Midbrain (tissue), 1 donor: ENCODE results near the gene HCAR1.
"Not testable (repeated sequence)": the region's sequence is repeated elsewhere in the genome, so short reads cannot be mapped to it uniquely, and the experiment has no call there.

Experiments
- DNase-seq: peaks from one replicate; lab custom pipeline; 2025; lab: John Stamatoyannopoulos, UW

Gene HCAR1, protein sequence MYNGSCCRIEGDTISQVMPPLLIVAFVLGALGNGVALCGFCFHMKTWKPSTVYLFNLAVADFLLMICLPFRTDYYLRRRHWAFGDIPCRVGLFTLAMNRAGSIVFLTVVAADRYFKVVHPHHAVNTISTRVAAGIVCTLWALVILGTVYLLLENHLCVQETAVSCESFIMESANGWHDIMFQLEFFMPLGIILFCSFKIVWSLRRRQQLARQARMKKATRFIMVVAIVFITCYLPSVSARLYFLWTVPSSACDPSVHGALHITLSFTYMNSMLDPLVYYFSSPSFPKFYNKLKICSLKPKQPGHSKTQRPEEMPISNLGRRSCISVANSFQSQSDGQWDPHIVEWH

DNA sequence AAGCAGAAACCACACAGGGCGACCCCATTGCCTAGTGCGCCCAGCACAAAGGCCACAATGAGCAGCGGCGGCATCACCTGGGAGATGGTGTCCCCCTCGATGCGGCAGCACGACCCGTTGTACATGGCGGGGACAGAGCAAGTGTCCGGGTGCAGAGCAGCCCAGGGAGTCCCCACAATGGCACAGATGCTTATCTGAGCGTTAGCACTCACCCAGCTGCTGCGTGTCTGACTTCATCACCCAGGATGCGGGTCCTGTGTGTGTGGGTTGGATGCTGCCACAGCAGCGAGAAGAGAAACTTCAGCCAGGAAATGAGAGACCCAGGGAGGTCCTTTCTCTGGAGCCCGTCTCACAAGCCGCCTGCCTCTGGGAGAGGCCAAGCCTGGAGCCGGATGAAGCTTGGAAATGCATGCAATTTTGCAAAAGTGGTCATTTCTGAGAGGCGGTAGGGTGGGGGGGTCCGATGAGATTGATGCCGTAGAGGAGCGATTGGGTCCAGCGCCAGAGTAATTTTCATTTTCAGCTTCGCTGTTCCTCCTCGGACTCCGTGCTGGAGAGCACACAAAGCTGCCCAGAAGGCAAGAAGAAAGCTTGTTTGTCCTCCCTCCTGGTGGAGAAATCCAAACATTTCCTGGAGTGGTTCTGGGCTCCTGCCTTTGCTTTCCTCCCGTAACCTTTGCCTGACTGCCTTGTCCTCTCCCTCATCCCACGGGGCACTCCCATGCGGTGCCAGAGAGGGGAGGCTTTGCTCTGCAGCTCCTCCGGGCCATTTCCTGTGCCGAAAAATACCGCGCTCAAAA is at the start of gene HCAR1:
TSS of gene HCAR1 (minus strand) at position 630 of the 800 bp plus-strand sequence. CDS start at position 125, 505 bp downstream.
- no peak for DNase-seq

GRCh38 chr12:122757568-122757967 is 26.9 kb upstream of the HCAR1 start:
- no peak for DNase-seq

GRCh38 chr12:122754790-122755189 is 24.1 kb upstream of the HCAR1 start:
- DNase-seq, result no peak

DNA sequence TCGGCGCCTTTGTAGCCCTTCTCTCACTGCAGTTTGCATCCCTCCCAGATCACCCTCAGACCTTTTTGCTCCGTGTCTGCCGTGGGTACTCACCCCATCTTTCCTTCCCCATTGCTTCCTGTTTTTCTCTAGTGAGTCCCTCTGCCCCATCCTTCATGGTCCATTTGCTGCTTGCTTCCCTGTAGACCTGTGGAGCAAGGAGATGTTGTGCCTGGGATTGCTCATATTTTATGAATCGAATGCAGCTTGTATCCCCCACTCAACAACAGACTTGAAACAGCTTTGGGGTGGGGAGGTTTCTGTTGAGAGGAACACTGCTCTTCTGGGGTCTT is 22.6 kb upstream of the HCAR1 start:
- no peak for DNase-seq

DNA sequence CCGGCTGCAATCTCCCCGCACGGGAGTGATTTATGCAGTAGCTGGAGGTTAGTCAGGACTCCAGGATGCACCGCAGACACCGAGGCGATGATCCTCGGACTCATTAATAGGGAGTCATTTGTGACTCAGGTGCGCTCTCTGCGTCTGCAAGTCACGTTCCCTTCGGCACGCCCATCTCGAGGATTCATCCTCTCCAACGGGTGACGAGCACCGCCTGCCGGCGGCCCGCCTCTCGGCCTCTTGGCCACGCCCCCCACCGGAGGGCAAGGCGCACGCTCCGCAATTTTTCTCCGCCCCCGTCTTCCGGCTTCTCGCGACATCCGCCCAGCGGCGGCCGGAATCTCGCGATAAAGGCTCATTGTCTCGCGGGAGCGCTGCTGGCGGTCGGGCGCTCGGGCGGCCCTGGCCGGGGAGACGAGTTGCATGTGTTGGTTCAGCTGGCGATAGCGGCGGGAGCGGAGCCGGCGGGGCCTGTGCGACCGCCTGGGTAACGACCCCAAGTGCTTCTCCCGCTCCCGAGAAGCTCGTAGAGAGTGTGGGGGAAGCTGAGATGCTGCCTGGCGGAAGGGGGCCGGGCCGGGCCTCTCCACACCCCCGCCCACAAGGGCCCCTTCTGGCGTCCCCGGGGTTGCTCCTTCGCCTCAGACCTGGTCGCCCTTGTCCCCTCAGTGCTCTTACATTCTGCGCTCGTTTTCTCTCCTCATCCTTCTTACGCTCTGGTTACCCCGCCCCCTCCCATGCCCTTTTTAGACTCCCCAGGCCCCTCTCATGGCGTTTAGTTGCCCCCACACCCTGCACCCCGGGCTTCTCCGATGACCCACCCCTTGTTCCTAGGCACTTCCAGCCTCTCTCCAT is 22.0 kb upstream of the HCAR1 start, which contains the start of gene DENR:
TSS of gene DENR (plus strand) at position 361 of the 855 bp plus-strand sequence. CDS start 878 bp downstream, outside the sequence.
- peak; percentile 96 for DNase-seq

DNA sequence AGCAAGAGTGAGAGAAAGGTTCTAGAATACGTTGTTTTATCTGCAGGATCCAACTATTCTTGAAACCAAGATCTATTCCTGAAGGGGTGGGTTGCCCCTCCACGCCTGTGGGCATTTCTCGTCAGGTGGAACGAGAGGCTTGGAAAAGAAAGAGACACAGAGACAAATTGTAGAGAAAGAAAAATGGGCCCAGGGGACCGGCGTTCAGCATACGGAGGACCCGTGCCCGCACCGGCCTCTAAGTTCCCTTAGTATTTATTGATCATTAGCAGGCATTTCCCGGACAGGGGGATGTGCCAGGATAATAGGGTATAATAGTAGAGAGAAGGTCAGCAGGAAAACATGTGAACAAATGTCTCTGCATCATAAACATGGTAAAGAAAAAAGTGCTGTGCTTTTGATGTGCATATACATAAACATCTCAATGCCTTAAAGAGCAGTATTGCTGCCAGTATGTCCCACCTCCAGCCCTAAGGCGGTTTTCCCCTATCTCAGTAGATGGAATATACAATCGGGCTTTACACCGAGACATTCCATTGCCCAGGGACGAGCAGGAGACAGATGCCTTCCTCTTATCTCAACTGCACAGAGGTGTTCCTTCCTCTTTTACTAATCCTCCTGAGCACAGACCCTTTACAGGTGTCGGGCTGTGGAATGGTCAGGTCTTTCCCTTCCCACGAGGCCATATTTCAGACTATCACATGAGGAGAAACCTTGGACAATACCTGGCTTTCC is 20.3 kb upstream of the HCAR1 start:
- DNase-seq, result not testable (repeated sequence)

DNA sequence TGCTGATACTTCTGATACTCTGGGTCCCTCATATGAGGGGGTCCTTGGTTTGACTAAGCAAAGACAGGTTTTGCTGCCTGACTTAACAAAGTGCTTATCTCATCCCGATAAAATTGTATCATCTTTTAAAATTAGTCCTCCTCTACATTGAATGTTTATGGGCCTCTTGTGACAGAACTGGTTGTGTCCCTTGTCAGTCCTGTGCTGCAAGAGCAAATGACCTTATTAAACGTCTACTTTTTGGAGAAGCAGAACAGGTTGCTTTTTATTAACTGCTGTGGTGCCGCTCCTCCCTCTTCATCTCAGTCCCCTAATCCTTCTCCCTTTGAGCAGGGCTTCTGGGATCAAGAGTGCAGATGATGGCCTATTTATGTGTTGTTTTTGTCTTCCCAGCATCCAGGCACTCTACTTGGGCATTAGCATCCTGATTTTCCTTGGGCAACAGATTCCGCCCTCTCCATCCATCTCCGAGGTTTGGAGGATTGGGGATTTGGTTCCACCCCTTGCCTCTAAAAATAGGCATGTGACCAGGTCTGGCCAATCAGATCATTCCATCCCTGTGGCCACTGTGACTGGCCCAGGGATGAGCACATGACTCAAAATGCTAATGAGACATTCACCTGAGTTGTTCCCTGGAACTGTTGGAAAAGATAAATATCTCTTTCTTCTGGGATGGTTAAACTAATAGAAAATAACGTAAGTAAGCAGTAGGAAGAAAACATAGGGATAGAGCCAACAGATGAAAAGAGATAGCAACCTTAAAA is 19.1 kb upstream of the HCAR1 start:
- DNase-seq, result no peak

DNA sequence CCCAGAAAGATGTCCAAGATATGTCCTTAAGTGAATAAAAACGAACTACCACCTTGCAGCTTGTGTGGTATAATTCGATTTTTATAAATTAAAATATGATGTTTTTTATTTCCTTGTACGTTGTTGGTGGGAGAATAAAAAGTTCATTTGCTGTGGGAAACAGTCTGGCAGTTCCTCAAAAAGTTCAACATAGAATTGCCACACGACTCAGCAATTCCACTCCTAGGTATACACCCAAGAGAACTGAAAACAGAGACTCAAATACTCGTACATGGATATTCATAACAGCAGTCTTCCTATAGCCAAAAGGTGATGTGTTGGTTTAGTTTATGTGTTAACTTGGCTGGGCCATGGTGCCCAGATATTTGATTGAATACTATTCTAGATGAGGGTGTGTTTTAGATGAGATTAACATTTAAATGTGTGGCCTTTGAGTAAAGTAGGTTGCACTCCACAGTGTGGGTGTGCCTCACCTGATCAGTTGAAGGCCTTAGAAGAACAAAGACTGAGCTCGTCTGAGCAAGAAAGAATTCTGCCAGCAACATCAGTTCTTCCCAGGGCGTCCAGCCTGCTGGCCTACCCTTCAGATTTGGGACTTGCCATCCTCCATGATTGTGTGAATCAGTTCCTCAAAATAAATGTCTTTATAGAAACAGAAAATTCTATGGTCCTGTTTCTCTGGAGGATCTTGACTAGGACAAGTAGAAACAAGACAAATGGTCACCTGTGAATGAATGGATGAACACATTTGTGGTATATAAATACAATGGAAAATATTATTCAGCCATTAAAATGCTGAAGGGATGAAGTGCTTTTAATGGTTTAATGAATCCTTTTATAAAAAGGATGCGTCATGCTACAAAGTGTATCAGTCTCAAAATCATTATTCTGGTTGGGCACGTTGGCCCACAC is 16.8 kb upstream of the HCAR1 start:
- no peak for DNase-seq

DNA sequence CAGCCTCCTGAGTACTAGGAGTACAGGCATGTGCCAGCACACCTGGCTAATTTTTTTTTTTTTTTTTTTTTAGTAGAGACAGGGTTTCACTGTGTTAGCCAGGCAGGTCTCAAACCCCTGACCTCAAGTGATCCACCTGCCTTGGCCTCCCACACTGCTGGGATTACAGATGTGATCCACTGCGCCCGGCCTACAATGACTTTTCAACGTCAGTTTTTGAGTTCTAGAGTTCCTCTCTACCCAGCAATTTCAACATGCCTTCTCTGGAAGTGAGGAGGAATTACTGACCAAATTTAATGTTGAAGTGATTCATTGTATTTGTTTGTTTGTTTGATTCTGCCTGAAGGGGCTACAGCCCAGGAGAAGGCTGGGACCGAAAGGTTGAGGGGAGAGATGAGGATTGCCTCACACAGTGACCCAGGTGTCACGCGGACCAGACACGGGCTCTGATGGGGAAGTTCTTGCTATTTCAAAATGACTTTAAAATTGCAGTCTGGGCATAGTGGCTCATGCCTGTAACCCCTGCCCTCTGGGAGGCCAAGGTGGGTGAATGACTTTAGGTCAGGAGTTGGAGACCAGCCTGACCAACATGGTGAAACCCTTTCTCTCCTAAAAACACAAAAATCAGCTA is 13.4 kb upstream of the HCAR1 start:
- DNase-seq, result no peak

GRCh38 chr12:122740351-122740750 is 9.7 kb upstream of the HCAR1 start:
- no peak for DNase-seq

- DNase-seq, result no peak
Observed at GRCh38 chr12:122738571-122738970, 7.9 kb upstream of the HCAR1 start.

DNA sequence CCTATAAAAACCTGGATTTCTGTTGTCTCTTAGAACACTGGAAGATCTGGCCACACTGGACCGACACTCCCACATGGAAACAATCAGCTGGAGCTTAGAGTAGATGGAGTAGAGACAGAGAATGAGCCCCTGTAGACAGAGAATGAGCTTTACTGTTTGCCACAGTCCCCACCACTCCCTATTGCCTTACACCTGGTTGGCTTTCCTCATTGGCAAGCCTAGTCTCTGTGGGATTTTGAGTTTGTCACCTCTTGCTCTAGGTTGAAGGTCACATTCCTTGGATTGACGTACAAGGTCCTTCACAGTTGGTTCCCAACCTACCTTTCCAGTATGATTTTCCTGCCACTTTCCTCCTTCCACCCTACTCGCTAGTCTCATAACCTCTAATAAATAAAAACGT is 2.0 kb upstream of the HCAR1 start:
- no peak for DNase-seq

GRCh38 chr12:122732170-122732569 is 1.5 kb upstream of the HCAR1 start:
- DNase-seq, result no peak

DNA sequence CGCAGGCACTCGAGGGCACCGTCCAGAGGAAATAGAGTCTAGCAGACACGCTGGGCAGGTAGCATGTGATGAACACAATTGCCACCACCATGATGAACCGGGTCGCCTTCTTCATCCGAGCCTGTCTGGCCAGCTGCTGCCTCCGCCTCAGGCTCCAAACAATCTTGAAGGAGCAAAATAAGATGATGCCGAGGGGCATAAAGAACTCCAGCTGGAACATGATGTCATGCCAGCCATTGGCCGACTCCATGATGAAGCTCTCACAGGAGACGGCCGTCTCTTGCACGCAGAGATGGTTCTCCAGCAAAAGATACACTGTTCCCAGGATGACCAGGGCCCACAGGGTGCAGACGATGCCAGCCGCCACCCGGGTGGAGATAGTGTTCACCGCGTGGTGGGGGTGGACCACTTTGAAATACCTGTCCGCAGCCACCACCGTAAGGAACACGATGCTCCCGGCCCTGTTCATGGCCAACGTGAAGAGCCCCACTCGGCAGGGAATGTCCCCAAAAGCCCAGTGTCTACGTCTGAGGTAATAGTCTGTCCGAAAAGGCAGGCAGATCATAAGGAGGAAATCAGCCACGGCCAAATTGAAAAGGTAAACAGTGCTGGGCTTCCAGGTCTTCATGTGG is 945 bp downstream of the HCAR1 start:
- DNase-seq, result no peak

DNA sequence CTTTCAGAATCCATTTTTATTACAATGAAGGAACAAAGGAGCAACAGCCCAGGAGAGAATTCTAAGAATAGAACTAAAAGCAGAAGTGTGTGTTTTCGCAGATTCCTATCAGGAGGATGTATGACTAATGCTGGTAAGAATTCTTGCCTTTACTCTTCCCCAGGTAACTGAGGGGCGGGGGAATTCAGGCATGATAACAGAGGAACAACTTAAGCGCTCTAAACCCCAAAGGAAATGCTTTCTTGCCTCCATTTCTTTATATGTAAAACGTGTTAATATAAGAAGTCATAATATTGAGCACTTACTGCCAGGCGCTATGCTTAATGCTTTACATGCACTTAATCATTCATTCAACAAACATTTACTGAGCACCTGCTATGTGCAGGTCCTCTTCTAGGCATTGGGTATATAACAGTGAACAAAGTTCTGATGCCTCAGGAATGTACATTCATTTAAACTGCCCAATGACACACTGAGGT is 4.5 kb downstream of the HCAR1 start:
- DNase-seq, result no peak

DNA sequence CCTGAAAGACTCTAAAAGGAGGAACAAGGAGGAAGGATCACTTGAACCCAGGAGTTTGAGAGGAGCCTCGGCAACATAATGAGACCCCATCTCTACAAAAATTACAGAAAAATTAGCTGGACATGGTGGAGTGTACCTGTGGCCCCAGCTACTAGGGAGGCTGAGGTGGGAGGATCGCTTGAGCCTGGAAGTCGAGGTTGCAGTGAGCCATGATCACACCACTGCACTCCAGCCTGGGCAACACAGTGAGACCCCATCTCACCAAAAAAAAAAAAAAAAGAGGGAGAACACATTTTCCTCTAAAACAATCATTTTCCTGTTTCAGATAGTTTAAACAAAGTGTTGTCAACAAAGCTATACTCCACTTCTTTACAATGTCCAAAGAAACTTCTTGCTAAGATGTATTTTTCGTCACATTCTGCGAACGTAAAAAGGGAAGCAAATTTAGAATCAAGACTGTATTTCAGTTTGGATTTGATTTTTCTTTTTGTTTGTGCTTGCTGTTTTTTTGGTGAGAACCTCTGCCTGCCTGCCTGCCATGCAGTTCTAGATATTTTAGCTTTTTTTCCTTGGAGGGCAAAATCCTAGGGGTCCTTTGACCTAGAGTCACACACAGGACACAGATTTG is 5.1 kb downstream of the HCAR1 start:
- DNase-seq, result no peak

- no peak for DNase-seq
Observed at GRCh38 chr12:122724641-122725243, 5.9 kb downstream of the HCAR1 start.

DNA sequence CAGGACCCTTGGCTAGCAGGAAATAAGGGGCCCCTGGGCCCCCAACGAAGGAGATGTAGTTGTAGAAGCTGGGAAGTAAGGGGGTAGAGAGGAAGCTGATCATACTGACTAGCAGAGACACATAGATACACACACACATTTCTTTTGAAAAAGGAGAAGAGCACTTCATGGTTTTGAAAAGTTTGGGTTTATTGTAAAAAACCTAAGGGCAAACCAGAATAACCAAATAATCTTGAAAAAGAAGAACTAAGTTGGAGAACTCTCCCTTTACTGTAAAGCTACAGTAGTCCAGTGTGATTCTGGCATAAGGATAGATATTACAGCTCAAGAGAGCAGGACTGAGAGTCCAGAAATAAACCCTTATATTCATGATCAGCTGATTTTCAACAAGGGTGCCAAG is 8.3 kb downstream of the HCAR1 start:
- DNase-seq, result no peak
